ENCODE data around the gene ZBTB16.

GRCh38 chr11:114141863-114142580, 82.5 kb downstream of the ZBTB16 start:
- TF ChIP-seq CTCF (IDR thresholded peaks at IDR 0.05; ENCODE audit: low read depth, low read length, missing input control), result no peak
- TF ChIP-seq FOXA1 (IDR thresholded peaks at IDR 0.05), result no peak

Data from liver (tissue), 2 donors.